Measurements from ENCODE around the gene AKIRIN2. TPM values are rescaled to one million over a fixed set of nuclear protein-coding genes. Genes with fewer than 3 reads are reported as not detected.
"Not testable (repeated sequence)": the region's sequence is repeated elsewhere in the genome, so short reads cannot be mapped to it uniquely, and the experiment has no call there.

The AKIRIN2 gene
- total RNA-seq, 1 experiment from 2014 or later = 28.3 TPM

GRCh38 chr6:87706187-87706966, 4.3 kb upstream of the AKIRIN2 start:
- DNase-seq (ENCODE audit: low read depth in 1 of 2, low spot score in 2 of 2) = peak in 1 of 2 experiments; percentile 82
- Histone ChIP-seq H3K36me3 (peaks cover 5% of the 10 kb centered on the region), H3K4me3 (no peak overlapping the region), H3K27ac (peak overlapping the region; percentile 60), H3K9me3 (replicated peaks) (no peaks in the 10 kb centered on the region), H3K4me1 (replicated peaks) (peaks cover 29% of the 10 kb centered on the region), H3K27me3 (replicated peaks) (no peaks in the 10 kb centered on the region)

GRCh38 chr6:87705070-87705691, 3.1 kb upstream of the AKIRIN2 start:
- Histone ChIP-seq H3K27me3 (replicated peaks) (no peaks in the 10 kb centered on the region), H3K4me1 (replicated peaks) (peaks cover 29% of the 10 kb centered on the region), H3K4me3 (no peak overlapping the region), H3K27ac (peak overlapping the region; percentile 60), H3K36me3 (peaks cover 14% of the 10 kb centered on the region), H3K9me3 (replicated peaks) (no peaks in the 10 kb centered on the region)
- DNase-seq (ENCODE audit: low read depth in 1 of 2, low spot score in 2 of 2) = peak; percentile 82 to 83

- DNase-seq (ENCODE audit: low read depth in 1 of 2, low spot score in 2 of 2); H3K27me3 ChIP-seq (replicated peaks); H3K27ac ChIP-seq; H3K9me3 ChIP-seq (replicated peaks): not testable (repeated sequence)
- peaks cover 14% of the 10 kb centered on the region for H3K36me3 ChIP-seq
- H3K4me1 ChIP-seq (replicated peaks) = peaks cover 30% of the 10 kb centered on the region
- peak overlapping the region; percentile 76 for H3K4me3 ChIP-seq
These were observed 1.0 kb upstream of the AKIRIN2 start for GRCh38 chr6:87703039-87703438.

- no peaks in the 10 kb centered on the region for H3K9me3 ChIP-seq (replicated peaks)
- H3K4me3 ChIP-seq = peak overlapping the region; percentile 76
- H3K27ac ChIP-seq = peak overlapping the region; percentile 15; the same call in 1 of the 2 replicates
- peaks cover 14% of the 10 kb centered on the region for H3K36me3 ChIP-seq
- no peaks in the 10 kb centered on the region for H3K27me3 ChIP-seq (replicated peaks)
- H3K4me1 ChIP-seq (replicated peaks) = peaks cover 35% of the 10 kb centered on the region
- DNase-seq (ENCODE audit: low read depth in 1 of 2, low spot score in 2 of 2) = no peak
These were observed 534 bp upstream of the AKIRIN2 start for GRCh38 chr6:87702589-87702945.

- H3K36me3 ChIP-seq = peaks cover 14% of the 10 kb centered on the region
- H3K4me3 ChIP-seq = peak overlapping the region; percentile 76
- no peaks in the 10 kb centered on the region for H3K27me3 ChIP-seq (replicated peaks)
- H3K9me3 ChIP-seq (replicated peaks) = no peaks in the 10 kb centered on the region
- H3K27ac ChIP-seq = peak overlapping the region; percentile 83
- peaks cover 28% of the 10 kb centered on the region for H3K4me1 ChIP-seq (replicated peaks)
- DNase-seq (ENCODE audit: low read depth in 1 of 2, low spot score in 2 of 2) = no peak
These were observed 723 bp downstream of the AKIRIN2 start for GRCh38 chr6:87701344-87701675.

GRCh38 chr6:87700397-87701343, 1.4 kb downstream of the AKIRIN2 start:
- Histone ChIP-seq H3K9me3 (replicated peaks) (no peaks in the 10 kb centered on the region), H3K4me1 (replicated peaks) (peaks cover 21% of the 10 kb centered on the region), H3K4me3 (peak overlapping the region; percentile 76), H3K36me3 (peaks cover 17% of the 10 kb centered on the region), H3K27ac (peak overlapping the region; percentile 83), H3K27me3 (replicated peaks) (no peaks in the 10 kb centered on the region)
- DNase-seq (ENCODE audit: low read depth in 1 of 2, low spot score in 2 of 2) = peak; percentile 62 to 64

- peaks cover 16% of the 10 kb centered on the region for H3K4me1 ChIP-seq (replicated peaks)
- H3K27me3 ChIP-seq (replicated peaks) = no peaks in the 10 kb centered on the region
- no peak for DNase-seq (ENCODE audit: low read depth in 1 of 2, low spot score in 2 of 2)
- peak overlapping the region; percentile 76 for H3K4me3 ChIP-seq
- no peak overlapping the region for H3K27ac ChIP-seq
- H3K9me3 ChIP-seq (replicated peaks) = no peaks in the 10 kb centered on the region
- peaks cover 20% of the 10 kb centered on the region for H3K36me3 ChIP-seq
These were observed 2.5 kb downstream of the AKIRIN2 start for GRCh38 chr6:87699576-87699975.

GRCh38 chr6:87698547-87699006, 3.5 kb downstream of the AKIRIN2 start:
- H3K4me1 ChIP-seq (replicated peaks) = peaks cover 25% of the 10 kb centered on the region
- no peaks in the 10 kb centered on the region for H3K9me3 ChIP-seq (replicated peaks)
- DNase-seq (ENCODE audit: low read depth in 1 of 2, low spot score in 2 of 2) = peak in 1 of 2 experiments; percentile 34
- peaks cover 20% of the 10 kb centered on the region for H3K36me3 ChIP-seq
- H3K4me3 ChIP-seq = peak overlapping the region; percentile 76
- H3K27me3 ChIP-seq (replicated peaks) = no peaks in the 10 kb centered on the region
- H3K27ac ChIP-seq = no peak overlapping the region

GRCh38 chr6:87697581-87698546, 4.2 kb downstream of the AKIRIN2 start:
- no peak overlapping the region; the same call in 1 of the 2 replicates for H3K4me3 ChIP-seq
- H3K9me3 ChIP-seq (replicated peaks) = no peaks in the 10 kb centered on the region
- H3K27me3 ChIP-seq (replicated peaks) = no peaks in the 10 kb centered on the region
- no peak overlapping the region for H3K27ac ChIP-seq
- H3K4me1 ChIP-seq (replicated peaks) = peaks cover 25% of the 10 kb centered on the region
- peaks cover 20% of the 10 kb centered on the region for H3K36me3 ChIP-seq
- peak in 1 of 2 experiments; percentile 61 for DNase-seq (ENCODE audit: low read depth in 1 of 2, low spot score in 2 of 2)

GRCh38 chr6:87696817-87697216, 5.2 kb downstream of the AKIRIN2 start:
- H3K27me3 ChIP-seq (replicated peaks); H3K4me3 ChIP-seq; H3K9me3 ChIP-seq (replicated peaks); H3K27ac ChIP-seq; DNase-seq (ENCODE audit: low read depth in 1 of 2, low spot score in 2 of 2): not testable (repeated sequence)
- peaks cover 20% of the 10 kb centered on the region for H3K36me3 ChIP-seq
- peaks cover 29% of the 10 kb centered on the region for H3K4me1 ChIP-seq (replicated peaks)

GRCh38 chr6:87692086-87692485, 9.9 kb downstream of the AKIRIN2 start:
- DNase-seq (ENCODE audit: low read depth in 1 of 2, low spot score in 2 of 2) = no peak
- H3K9me3 ChIP-seq (replicated peaks) = no peaks in the 10 kb centered on the region
- H3K27me3 ChIP-seq (replicated peaks) = no peaks in the 10 kb centered on the region
- no peak overlapping the region for H3K27ac ChIP-seq
- peaks cover 23% of the 10 kb centered on the region for H3K4me1 ChIP-seq (replicated peaks)
- no peak overlapping the region for H3K4me3 ChIP-seq
- peaks cover 25% of the 10 kb centered on the region; the same call in 1 of the 2 replicates for H3K36me3 ChIP-seq

GRCh38 chr6:87690441-87690840, 11.6 kb downstream of the AKIRIN2 start:
- peaks cover 27% of the 10 kb centered on the region for H3K36me3 ChIP-seq
- no peak overlapping the region for H3K4me3 ChIP-seq
- peaks cover 25% of the 10 kb centered on the region for H3K4me1 ChIP-seq (replicated peaks)
- no peak overlapping the region for H3K27ac ChIP-seq
- H3K27me3 ChIP-seq (replicated peaks) = no peaks in the 10 kb centered on the region
- DNase-seq (ENCODE audit: low read depth in 1 of 2, low spot score in 2 of 2) = no peak
- H3K9me3 ChIP-seq (replicated peaks) = no peaks in the 10 kb centered on the region

- Histone ChIP-seq H3K36me3 (peaks cover 24% of the 10 kb centered on the region), H3K4me1 (replicated peaks) (peaks cover 12% of the 10 kb centered on the region)
- not testable (repeated sequence) for H3K27me3 ChIP-seq (replicated peaks); H3K27ac ChIP-seq; H3K9me3 ChIP-seq (replicated peaks); DNase-seq (ENCODE audit: low read depth in 1 of 2, low spot score in 2 of 2); H3K4me3 ChIP-seq
These were observed 14.1 kb downstream of the AKIRIN2 start for GRCh38 chr6:87687893-87688292.
